NCI-H524 (cell line): ENCODE data around the gene SOX21.

ENCODE experiments used
- DNase-seq, 2 experiments: peaks; one replicate each; lab custom pipeline; 2025; lab: John Stamatoyannopoulos, UW

The SOX21 gene

DNA sequence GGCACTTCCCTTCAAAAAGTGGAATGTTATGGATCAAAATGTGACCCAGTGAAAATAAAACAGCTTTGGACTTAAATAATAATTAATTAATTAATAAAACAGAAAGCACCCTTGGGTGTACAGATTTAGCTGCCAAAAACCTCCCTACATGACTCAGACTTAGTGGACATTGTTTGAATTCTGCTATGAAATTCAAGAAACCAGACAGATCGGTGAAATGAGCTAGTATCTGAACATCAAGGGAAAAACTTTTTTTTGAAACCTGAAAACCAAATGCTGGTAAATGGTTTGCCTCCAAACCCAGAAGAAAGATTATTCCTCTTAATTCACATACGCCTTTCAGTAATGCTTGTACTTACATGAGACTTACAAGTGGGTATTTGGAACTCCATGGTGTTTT lies 33.5 kb downstream of the SOX21 start:
- no peak for DNase-seq

DNA sequence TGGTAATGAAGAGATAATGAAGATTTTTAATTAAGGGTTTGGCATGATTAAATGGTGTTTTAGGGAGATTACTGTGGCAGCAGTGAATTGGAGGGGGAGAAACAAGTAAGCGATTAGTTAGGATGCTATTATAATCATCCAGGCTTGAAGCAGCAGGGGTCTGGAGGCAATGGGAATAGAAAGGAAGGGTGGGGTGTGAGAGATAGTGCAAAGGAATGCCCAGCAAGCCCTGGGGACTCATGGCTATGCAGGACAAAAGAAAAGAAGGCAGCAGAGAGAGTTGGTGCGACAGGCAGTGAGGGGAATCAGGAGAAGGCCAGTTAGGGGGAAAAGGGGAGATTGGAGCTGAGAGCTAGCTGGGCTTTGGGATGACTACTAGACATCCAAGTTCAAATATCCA lies 34.5 kb downstream of the SOX21 start:
- DNase-seq, result no peak

DNA sequence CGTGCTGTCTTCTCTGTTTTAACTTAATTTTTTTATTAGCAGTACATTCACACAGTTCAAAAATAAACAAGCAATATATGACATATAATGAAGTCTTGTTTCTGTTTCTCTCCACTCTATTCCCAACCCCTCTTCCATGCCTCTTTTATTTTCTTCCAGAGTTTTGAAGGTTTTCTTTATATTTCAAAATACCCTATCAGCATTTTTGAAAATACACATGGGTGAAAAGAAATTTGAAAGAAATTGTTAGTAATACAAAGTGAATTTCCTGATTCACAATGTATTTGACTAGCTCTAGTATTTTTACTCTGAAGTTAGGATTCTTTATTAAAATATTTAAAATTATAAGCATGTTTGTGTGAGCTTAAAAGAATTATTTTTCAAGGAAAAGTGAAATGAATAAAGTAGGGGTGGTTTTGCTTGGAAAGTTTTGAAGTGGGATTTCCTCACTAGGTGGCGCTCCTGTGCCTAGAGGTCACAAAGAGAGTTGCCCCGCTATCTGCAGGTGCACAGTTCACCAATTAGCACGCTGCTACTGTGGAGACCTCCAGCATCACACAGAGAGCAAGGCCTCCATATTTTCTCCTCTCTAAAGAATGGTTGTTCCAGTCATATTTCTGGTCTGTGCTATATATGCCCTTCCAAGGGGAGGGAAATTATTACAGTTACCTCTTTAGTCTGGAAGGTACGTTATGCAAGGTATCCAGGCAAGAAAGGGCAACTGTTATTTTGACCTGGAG lies 37.6 kb downstream of the SOX21 start:
- DNase-seq, result peak; percentile 27 to 54

DNA sequence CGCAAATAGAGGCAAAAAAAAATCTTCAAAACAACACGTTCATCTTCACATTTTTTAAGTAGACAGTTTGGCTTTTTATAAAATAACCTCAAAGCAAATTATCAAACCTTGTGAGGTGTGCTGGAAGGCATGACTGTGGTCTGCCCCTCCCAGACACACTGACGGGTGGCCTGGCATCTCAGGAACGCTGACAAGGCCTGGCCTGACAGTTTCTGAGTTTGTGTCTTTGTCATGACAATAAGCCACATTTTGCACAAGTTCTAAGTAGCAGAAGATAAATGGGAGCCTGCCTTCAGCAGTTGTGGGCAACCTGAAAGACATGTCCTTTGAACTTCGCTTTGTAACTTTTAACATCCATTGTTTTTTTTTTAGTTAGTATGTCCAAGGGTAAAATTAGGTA lies 38.5 kb downstream of the SOX21 start:
- DNase-seq, result no peak

DNA sequence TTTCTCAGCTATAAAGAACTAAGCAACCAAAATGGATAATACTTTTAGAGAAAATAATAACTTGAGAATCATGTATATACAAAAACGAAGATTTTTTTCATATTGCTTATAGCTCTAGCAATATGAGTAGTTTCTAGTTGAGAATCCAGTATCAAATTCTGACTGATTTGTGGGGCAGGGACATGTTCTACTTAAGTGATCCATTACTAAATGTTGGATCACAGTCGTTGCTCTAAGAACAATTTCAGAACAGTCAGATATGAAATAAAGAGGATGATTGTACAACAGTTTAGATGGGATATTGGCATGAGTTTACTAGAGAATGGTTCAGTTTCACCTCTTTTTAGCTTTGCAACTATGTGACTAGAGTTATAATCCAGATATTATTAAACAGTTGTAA lies 39.9 kb downstream of the SOX21 start:
- no peak for DNase-seq

DNA sequence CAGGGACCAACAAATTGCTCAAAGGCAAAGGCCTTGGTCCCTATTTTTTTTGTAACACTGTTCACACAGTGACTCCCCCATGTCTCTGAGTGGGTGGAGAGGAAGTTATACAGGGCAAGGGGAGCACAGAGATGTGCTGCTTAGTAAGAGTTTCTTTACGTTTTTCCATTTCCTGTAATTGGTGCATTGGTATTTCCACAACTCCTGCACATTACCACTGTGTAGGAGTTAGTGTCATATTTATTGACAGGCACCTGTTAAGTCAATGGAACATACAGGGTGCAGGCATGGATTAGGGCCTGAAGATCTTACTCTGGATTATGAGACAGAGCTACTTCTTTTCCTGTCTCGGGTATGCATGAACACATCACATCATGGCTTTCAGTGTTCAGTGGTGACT lies 45.2 kb downstream of the SOX21 start:
- DNase-seq, result no peak

DNA sequence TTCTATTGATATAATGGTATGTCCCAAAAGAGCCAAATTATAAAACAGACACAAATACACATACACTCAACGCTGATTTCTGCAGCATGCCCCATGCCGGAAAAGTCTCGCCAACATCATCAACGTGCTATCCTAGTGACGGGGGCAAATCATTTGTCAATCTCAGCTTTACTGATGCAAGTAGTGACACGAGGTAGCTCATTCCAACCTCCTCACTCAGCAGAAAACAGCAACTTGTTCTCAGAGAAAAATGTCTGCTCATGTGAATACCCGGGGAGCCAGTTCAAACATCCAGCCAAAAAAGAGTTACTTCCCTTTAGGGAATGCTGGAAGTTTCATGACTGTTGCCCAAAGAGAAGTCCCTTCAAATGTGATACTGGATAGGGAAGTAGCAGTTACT lies 46.3 kb downstream of the SOX21 start:
- no peak for DNase-seq

DNA sequence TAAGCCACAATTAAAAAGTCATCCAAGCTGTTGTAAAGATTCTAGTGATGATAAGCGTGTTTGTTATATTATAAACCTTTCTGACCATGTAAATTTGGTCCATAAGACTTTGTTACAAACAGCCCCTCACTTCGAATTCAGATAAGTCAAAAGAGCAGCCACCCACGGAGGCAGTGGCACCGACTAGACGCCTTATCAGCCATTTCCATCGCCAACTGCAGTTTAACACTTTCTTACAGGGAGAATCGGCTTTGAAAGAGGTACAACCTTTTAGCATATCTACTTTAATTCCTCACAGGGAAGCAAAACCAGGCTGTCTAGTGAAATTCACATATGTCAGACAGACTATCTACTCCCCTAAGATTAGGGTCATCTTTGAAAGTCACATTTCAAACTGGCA lies 47.5 kb downstream of the SOX21 start:
- no peak for DNase-seq

DNA sequence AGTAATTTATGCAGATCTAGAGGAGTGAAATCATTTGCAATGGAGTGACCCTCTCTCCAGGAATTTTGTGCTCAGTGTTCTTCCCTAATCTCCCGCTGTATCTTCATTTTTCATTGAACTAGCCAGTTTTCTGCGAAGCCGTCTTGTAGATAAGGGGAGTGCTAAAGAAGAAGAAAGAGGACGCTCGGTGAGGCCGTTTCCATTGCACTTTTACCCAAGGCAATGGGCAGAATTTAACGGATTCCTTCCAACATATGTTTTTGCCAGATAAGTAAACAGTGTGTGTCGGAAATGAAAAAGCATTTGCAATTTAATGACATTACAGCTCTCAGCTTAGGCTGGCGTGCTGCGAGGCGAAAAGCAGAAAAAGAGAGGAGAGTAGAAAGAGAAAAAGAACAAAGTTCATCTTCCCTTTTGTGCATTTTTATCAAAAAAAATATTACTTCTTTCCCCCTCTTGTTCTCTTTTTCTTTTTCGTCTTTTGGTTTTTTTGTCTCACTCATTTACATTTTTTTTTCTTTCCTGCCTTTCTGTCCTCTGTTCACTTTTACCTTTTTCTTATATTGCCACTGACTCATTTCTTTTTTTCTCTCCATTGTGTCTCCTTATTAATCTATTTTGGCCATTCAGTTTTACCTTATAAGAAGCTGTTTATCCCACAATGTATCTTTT lies 49.9 kb downstream of the SOX21 start:
- no peak for DNase-seq

DNA sequence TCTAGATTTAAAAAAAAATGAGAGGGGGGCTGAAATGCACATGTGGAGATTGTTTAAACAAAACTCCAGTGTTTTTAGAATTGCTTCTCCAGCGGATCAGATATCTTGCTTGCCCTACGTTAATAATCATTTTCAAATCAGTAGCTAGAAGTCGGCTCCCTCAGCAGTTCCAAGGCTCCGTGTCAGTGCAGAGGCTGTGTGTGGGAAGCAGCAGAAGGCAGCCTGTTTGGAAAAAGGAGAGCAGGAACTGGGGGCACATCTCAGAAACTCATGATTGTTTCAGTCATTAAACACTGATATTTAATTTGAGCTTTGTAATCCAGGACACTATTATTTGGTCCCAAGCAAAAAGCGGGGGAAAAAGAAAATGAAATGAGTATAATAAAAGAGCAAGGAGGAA lies 50.9 kb downstream of the SOX21 start:
- DNase-seq, result no peak

DNA sequence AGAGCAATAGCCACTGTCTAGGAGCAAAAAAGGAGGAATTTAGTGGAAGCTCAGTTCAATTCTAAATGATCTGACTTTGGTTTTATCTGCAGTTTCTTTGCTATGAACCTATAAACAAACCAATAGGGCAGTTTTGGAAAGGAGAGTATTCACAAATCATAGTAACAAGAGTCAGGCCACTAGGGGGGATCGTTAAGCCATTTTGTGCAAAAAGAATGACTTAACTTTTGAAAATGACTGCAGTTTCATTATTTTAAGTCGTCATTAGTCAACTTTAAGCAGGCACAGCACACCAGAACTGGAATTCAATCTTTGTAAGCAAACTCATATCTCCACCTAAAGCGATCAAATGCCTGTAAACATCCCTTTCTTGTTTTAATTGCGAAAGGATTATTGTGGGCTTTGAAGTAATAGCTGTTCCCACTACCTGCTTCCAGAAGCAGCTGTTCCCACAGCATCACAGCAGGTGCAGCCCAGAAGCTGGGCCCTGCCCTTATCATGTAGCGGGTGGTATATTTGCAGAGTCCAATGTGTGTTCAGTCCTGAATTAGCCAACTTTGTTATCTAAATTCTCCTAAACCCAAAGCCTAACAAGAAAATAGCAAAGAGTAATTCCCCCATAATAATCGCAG lies 51.5 kb downstream of the SOX21 start:
- peak; percentile 4 to 49 for DNase-seq
